GM18870 (cell line): ENCODE results near the gene ZDHHC8.

Source experiments
- ATAC-seq: cut with Tn5 transposase; IDR thresholded peaks from one replicate; pipeline ENCODE4 v1.9.1; 2021; ENCODE audit warnings: moderate library complexity; ENCODE audit not compliant: unreplicated experiment

The ZDHHC8 gene, protein sequence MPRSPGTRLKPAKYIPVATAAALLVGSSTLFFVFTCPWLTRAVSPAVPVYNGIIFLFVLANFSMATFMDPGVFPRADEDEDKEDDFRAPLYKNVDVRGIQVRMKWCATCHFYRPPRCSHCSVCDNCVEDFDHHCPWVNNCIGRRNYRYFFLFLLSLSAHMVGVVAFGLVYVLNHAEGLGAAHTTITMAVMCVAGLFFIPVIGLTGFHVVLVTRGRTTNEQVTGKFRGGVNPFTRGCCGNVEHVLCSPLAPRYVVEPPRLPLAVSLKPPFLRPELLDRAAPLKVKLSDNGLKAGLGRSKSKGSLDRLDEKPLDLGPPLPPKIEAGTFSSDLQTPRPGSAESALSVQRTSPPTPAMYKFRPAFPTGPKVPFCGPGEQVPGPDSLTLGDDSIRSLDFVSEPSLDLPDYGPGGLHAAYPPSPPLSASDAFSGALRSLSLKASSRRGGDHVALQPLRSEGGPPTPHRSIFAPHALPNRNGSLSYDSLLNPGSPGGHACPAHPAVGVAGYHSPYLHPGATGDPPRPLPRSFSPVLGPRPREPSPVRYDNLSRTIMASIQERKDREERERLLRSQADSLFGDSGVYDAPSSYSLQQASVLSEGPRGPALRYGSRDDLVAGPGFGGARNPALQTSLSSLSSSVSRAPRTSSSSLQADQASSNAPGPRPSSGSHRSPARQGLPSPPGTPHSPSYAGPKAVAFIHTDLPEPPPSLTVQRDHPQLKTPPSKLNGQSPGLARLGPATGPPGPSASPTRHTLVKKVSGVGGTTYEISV

DNA sequence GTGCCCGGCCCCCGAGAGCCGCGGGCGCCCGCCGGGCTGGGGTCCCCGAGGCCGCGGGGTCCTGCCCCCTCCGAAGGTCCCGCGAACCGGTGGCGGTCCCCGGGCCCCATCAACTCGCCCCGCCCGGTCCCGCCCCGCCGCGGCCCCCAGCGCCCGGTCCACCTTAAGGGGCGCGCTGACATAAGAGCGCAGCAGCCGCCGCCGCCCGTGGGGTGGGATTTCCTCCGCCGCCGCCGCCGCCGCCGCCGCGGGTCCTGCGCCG lies at the start of gene ZDHHC8:
ZDHHC8 (plus strand) TSS at position 208 of the 262 bp plus-strand sequence. CDS start 144 bp downstream, outside the sequence.
- no peak for ATAC-seq

DNA sequence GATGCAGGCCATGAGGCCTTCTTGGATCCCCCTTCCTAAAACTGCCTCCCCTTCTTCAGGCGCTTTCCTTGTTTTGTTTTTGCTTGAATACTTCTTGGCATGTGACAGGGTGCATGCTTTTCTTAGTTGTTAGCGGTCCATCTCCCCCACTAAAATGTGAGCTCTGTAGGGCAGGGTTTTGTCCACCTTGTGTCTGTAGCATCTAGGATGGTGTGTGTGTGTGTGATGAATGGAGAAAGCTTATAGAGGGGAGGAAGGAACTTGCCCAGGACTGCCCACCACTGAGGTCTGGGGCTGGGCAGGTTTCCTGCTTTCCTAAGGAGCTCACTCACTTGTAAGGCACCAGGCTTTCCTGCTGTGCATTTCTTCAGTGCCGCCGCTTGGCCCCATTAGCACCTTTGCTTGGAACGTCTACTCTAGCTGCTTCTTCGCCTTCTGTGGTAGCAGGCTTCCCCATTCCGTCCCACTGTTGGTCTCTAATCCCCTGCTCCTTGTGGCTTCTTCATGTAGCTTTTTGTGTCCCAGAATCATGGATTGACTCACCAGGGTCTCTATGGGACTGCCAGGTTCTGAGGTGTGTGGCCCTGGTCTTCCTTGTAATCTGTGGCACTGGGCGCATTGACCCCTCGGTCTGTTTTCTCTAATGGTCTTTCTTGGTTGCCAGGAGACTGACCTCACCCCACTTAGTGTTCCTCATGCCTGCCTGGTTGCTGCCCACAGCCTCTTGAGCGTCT lies 48.3 kb upstream of the ZDHHC8 start:
- ATAC-seq = no peak

DNA sequence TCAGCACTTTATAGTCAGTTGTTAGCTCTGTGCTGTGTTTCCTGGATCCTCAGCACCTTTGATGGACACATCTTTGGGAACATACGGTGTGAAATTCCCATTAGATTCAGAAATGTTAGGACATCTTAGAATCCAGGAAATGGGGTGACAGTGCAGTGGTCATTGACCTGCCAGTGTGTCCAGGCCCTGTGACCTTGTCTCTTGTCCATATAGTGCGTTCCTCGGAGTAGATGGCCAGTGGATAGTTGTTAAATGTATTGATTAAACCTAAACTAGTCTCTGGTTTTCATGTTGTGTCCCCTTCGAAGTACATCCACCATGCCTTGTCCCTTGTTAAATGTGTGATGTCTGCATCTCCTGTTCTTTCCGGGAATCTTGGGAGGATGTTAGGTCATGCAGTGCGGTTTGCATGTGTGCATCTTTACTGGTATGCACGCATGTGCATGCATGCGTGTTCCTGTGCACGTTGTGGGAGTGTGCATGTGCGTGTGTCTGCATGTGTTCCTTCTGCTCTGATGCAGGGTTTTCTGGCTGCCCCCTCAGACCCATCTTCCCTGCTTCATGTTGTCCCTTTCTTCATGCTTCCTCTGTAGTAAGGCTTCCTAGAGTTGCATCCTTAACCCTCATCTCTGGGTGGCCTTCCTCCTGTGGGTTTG lies 47.6 kb upstream of the ZDHHC8 start:
- no peak for ATAC-seq

DNA sequence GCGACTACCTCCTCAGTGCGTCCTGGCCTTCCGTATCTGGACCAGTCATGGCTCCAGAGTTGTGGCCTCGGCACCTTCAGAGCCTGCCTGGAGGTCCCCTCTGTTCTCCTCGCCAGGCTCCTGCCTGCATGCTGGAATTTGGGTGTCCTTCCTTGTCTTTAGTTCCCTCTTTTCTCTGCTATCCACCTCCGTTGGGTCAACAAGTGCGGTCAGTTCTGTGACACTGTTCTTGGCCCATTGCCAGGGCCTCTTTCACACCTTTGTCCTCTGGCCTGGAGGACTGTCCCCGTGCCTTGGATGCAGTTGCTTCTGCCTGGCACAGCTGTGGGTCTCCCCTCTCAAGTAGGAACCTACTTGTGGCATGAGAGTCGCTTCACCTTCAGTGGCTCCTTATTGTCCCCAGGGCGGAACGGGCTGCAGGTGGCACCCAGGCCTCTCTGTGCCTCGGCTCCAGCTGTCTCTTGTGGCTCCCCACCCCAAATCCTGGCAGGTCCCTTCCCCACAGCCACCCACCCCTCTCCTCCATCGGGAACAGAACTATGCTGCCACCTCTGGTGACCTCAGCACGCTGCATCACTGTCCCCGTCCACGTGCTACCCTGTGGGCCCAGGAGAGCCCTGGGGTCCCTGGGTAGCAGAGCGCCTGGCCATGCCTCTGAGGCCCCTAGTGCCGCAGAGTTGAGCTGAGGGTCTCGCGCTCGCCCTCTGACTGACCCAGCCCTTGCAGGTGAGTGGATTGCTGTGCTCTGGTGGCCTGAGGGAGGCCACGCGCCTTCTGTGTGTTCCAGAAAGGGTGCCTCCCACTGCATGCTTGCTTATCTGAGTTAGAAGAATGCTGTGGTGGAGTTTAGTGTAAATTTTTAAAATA lies 46.8 kb upstream of the ZDHHC8 start:
- no peak for ATAC-seq

DNA sequence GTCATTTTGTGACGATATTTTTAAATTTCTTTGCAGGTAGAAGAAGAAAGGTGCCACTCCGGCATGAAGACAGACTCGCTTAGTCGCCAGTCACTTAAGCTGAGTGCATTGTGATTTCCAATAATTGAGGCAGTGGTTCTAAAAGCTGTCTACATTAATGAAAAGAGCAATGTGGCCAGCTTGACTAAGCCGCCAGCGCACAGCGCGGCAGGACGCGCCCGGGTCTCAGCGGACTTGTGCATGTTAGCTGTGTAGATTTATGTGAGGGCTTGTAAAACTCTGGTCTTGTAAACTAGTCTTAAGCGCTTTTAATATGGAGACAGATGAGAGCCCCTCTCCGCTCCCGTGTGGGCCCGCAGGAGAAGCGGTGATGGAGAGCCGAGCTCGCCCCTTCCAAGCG lies 46.0 kb upstream of the ZDHHC8 start:
- ATAC-seq = no peak

DNA sequence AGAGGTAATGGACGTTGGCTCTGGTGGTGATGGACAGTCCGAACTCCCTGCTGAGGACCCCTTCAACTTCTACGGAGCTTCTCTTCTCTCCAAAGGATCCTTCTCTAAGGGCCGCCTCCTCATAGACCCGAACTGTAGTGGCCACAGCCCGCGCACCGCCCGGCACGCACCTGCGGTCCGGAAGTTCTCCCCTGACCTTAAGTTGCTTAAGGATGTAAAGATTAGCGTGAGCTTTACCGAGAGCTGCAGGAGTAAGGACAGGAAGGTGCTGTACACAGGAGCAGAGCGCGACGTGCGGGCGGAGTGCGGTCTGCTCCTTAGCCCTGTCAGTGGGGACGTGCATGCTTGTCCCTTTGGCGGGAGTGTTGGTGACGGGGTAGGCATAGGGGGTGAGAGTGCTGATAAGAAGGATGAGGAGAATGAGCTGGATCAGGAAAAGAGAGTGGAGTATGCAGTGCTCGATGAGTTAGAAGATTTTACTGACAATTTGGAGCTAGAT lies 45.5 kb upstream of the ZDHHC8 start:
- no peak for ATAC-seq

DNA sequence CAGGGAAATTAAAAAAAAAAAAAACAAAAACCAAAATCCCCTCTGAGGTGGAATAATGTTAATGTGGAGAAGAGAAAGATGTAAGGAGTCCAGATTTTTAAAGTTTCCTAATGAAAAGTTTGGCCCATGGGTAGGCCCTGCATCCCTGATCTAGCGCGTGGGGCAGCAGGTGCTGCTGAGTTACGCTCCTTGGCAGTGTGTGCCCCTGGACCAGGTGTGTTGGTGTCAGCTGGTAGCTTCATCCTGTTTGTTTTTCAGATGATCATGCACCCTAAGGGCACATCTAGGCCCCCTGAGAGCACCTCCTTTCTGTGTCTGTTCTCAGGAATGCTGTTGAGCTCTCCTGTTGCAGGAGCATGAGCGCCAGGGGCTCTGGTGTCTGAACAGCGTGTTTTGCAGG lies 44.8 kb upstream of the ZDHHC8 start:
- no peak for ATAC-seq

DNA sequence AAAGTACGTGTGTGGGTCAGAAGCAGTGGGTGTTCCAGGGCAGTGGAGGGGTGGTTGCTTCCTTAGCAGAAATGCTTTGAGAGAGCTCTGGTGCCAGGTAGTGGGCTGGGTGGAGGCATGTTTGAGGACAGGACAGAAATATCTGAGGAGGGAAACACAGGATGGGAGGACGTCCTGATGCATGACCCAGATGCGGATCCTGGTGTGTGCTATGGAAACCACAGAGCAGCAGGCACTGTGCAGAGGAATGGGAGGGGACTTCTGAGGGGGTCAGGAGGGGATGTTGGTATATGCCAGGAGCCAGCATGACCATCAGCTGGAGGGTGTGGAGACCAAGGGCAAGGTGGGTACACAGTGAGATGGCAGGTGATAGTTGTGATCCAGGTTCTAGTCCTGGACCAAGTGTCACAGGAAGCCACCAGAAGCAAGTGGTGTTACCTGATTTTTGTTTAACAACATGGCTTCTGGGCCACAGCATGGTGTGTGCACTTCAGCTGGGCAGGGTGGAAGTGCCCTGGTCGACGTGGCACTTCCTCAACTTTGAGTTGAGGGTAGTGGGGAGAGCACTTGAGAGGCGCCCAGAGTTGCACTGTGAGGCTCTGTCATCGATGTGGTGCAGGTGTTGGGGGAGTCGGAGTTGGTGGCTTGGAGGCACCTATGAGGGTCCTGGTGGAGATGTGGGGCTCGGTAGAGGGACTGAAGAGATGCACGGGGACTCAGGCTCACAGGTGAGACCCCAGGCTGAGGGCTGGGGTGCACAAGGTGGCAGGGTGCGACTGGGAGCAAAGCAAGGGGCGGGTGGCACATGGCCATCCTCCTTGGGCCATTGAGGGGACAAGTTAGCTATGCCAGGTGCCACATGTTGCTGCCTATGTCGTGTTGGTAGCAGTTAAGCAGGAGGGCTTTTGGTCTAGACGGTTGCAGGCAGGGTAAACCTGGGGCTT lies 44.0 kb upstream of the ZDHHC8 start:
- no peak for ATAC-seq

DNA sequence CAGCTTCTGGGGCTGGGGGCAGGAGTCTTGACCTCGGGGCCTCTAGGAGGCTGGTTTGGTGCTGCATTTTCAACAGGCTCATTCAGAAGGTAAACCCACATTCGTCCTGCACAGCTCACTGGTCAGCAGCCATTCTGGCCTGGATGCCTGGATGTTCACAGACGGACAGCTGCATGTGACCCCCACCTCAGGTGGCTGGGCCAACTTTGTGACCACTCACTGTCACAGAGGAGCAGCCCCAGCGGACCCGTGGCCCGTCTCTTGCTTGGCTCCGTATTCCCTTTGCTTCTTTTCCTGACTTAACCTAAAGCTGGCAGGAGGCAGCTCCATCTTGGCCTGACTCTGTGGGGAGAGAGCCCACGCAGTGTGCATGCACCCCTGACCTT lies 43.3 kb upstream of the ZDHHC8 start:
- ATAC-seq = no peak

DNA sequence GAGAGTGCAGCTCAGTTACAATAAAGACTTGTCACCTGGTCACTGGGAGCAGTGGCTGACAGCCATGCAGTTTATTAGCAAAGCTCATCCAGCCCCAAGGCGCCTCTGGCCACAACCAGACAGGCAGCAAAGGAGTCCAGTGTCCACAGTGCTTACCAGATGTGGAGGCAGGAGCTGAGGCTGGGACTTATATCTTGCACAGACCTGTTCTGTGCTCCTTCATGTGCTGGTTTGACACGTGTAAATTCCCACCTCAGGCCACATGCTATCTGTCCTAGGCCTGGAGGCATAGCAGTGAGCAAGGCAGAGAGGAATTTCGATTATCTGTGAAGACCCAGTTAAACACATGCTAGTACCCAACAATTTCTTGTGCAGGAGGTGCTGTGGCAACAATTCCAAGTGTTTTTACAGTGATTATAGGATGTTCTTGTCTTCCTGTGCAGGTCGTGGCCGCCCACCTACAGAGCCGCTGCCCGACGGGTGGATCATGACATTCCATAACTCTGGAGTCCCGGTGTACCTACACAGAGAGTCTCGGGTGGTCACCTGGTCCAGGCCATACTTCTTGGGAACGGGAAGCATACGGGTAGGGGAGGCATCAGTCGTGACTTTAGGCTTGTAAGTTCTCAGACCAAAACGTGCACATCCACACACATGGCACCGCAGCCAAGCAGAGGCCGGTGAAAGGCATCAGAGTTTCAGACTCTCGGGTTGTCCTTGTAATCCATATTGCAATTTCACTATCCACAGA lies 42.2 kb upstream of the ZDHHC8 start:
- ATAC-seq = no peak

DNA sequence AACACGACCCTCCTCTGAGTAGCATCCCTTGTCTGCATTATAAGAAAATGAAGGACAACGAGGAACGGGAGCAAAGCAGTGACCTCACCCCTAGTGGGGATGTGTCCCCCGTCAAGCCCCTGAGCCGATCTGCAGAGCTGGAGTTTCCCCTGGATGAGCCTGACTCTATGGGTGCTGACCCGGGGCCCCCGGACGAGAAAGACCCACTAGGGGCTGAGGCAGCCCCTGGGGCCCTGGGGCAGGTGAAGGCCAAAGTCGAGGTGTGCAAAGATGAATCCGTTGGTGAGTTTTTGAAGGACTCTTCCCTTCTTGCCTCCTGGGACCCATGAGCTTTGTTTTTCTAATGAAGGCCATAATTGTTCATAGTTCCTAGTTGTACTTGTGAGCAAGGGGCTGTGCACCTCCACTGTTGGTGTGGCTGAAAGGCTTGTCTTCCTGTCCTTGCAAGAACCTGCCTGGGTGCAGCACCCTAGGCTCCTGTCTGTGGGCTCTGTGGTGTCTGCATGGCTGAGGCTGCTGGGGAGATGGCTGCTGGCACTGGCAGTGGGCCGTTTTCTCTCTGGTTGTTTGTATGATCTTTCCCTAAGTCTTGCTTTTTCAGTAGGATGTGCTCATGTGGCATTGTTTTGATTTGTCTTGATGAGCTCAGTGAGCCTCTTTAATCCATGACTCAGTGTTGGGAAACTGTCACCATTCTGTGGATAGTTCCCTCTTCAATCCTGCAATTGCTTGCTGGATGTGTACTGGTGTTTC lies 41.5 kb upstream of the ZDHHC8 start:
- no peak for ATAC-seq

DNA sequence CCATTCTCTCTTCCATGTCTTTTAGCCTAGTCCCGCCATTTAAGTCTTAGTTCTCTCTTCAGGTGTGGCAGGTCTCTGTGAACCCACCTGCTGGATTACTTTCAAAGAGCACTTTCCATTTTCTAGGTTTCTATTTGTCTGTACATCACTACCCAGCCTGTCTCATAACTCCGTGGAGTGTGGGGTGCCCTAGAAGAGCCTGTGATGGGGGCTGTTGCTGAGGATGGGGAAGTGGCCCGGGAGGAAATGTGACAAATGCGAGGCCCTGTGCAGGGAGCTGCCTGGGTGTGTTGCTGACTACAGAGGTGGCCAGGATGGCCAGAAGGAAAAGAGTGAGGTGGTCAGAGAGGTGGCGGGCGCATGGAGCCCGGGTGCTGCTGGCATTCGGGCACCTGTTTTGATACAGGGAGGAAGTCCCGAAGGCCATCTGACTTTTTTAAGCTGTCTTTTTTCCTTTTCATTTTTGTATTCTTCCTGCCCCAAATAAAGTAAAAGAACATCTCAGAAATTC lies 40.8 kb upstream of the ZDHHC8 start:
- no peak for ATAC-seq

DNA sequence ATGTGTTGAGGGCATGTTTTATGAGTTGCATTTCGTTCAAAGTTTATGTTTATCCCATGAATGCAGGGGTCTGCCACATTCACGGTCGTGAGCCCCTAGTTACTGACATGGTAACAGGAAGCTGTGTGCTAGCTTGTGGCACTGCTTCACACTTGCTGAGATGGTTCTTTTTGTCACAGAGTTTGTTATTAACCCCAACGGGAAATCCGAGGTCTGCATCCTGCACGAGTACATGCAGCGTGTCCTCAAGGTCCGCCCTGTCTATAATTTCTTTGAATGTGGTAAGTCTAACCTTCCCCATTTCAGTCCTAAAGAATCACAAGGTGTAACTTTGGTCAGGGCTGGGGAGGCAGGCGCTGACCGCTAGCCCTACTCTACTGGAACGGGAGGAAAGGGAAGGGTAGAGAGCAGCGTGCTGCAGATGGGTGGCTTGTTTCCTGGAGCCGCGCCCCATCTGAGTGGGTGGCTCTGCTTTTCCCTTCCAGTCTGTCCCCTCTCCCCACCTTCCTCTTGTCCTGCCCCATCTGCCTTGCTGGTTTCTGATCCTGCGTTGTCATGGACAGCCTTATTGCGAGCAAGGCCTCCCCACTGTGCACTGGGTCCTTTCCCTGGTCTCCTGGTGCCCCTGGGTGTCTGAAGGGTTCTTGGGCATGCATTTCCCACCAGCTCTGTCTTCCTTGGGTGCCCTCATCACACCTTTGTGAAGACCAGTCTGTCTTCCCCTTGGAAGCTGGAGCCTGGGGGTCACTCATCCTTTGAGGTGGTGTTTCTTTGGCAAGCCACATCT lies 39.7 kb upstream of the ZDHHC8 start:
- no peak for ATAC-seq

DNA sequence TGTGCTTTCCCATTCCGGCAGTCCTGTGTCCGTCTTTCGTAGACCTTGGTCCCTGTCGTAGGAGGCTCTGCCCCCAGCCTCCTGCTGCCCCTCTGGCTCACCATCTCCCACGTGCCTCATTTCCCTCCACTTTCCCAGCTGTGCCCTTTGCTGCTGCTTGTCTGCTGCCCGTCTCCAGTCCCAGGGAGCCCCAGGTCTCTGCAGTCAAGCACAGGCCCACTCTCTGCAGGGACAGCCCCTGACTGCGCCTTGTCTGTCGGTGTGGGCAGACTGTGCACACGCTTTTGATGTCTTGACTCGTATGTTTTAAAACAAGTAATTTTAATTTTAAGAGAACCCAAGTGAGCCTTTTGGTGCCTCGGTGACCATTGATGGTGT lies 39.1 kb upstream of the ZDHHC8 start:
- ATAC-seq = no peak

DNA sequence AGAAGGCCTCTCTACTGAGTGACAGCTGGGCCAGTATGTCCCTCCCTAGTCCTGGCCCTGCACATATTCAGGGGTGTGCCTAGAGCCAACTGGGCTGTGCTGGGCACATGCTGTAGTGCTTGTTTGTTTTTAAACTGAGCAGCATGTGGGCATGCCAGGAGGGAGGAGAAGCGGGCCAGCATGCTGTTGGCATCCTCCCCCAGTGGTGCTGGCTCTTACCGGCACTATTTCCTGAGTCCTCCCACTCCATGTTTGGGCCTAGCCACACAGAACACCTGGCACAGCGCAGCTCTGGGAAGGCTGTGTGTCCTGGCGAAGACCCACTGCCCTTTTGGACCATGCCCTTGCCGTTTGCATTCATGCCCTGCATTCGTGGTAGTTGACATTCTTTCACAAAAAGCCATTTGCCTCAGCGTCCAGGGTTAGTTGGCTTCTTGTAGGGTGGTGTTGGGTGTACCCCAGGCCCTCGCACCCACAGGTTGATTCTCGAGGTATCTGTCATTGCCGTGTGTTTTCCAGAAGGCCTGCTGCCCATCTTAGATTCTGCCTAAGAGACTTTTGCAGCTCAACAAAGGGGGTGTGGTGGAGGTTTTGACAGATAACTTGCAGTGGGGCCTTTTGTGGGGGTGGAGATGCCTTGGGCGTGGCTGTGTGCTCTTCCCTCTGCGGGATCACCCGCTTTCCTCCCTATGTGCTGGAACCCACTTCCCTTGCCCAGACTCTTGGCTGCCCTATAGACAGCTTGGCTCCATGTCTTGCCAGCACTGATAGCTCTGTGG lies 38.0 kb upstream of the ZDHHC8 start:
- ATAC-seq = no peak

DNA sequence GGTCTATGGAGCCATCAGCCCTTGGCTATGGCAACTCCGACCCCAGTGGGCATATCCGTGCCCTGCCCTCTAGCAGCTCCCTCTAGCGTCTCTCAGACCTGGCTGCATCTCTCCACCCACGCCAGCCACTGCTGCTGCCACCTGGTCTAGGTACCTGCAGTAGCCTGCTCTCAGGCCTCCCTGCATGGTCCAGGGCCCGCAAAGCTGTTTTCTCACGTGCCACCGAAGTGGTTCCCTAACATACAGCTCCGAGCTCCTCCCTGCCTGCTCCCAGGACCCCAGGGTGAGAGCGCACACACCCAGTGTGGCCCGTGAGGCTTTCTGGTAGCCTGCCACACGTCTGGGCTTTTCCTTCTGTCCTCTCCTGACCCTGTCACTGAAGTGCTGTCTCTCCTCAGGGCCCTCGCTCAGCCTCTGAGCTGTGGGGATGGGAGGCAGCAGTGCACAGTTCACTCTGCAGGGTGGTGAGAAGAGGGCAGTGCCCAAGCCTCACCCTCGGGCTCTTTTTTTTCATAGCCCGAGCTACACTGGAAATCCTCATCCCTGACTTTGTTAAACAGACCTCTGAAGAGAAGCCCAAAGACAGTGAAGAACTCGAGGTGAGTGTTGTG lies 37.3 kb upstream of the ZDHHC8 start:
- ATAC-seq = no peak
